GM18858 (cell line): Measurements from ENCODE around the gene NAPG.
"Not testable (repeated sequence)": the region's sequence is repeated elsewhere in the genome, so short reads cannot be mapped to it uniquely, and the experiment has no call there.

ENCODE experiments used
- ATAC-seq: cut with Tn5 transposase; IDR thresholded peaks from one replicate; pipeline ENCODE4 v1.9.1; 2021; ENCODE audit not compliant: unreplicated experiment

NAPG gene

GRCh38 chr18:10544093-10544748 is 18.4 kb downstream of the NAPG start:
- ATAC-seq: no peak

- no peak for ATAC-seq
Measured at GRCh38 chr18:10546557-10547300, 20.9 kb downstream of the NAPG start.

GRCh38 chr18:10552226-10552625 is 26.4 kb downstream of the NAPG start:
- no peak for ATAC-seq

- not testable (repeated sequence) for ATAC-seq
Measured at GRCh38 chr18:10556251-10556650, 30.4 kb downstream of the NAPG start.

- ATAC-seq: no peak
Measured at GRCh38 chr18:10557085-10557677, 31.4 kb downstream of the NAPG start.

GRCh38 chr18:10558243-10558966 is 32.6 kb downstream of the NAPG start:
- ATAC-seq: no peak

GRCh38 chr18:10558967-10559298 is 33.1 kb downstream of the NAPG start:
- no peak for ATAC-seq

GRCh38 chr18:10559553-10560451 is 34.0 kb downstream of the NAPG start:
- no peak for ATAC-seq

- ATAC-seq: no peak
Measured at GRCh38 chr18:10560452-10561045, 34.7 kb downstream of the NAPG start.

GRCh38 chr18:10562773-10563160 is 36.9 kb downstream of the NAPG start:
- no peak for ATAC-seq

GRCh38 chr18:10563886-10564285 is 38.1 kb downstream of the NAPG start:
- no peak for ATAC-seq

- ATAC-seq: no peak
Measured at GRCh38 chr18:10564975-10565773, 39.3 kb downstream of the NAPG start.

GRCh38 chr18:10565835-10566234 is 40.0 kb downstream of the NAPG start:
- no peak for ATAC-seq

GRCh38 chr18:10566390-10566789 is 40.6 kb downstream of the NAPG start:
- ATAC-seq: no peak

- ATAC-seq: not testable (repeated sequence)
Measured at GRCh38 chr18:10569941-10570340, 44.1 kb downstream of the NAPG start.

- no peak for ATAC-seq
Measured at GRCh38 chr18:10570622-10571021, 44.8 kb downstream of the NAPG start.

- ATAC-seq: no peak
Measured at GRCh38 chr18:10571537-10571936, 45.7 kb downstream of the NAPG start.

- ATAC-seq: not testable (repeated sequence)
Measured at GRCh38 chr18:10573261-10573660, 47.4 kb downstream of the NAPG start.

- ATAC-seq: not testable (repeated sequence)
Measured at GRCh38 chr18:10574412-10574811, 48.6 kb downstream of the NAPG start.
